GM13976 (cell line): ENCODE data around the gene ZMIZ1.
A peak's percentile ranks its signal among the peaks of the same experiment; 100 is the strongest.

Source experiments
- DNase-seq: peaks from one replicate; pipeline ENCODE4 v3.0.0; 2012; ENCODE audit warnings: low spot score
- CTCF ChIP-seq: IDR thresholded peaks from 2 replicates; pipeline ENCODE4 v1.5.1; 2012; ENCODE audit warnings: borderline replicate concordance, mild to moderate bottlenecking; ENCODE audit not compliant: insufficient read depth; ENCODE audit errors: extremely low read depth, missing control alignments, control extremely low read depth
- in situ Hi-C: fragments of 300-500 bp; cut with MboI; formaldehyde crosslinking; loops from one replicate; pipeline ENCODE4 v1.12.0; 2022; ENCODE audit warnings: low sequenced_read_pairs, mixed read lengths, inconsistent platforms; ENCODE audit not compliant: unreplicated experiment

The ZMIZ1 gene

GRCh38 chr10:79152423-79152817, 83.7 kb downstream of the ZMIZ1 start:
- in situ Hi-C loops = no loop called here
- no peak for TF ChIP-seq CTCF
- DNase-seq = no peak

GRCh38 chr10:79153745-79154144, 85.0 kb downstream of the ZMIZ1 start:
- in situ Hi-C loops = no loop called here
- no peak for TF ChIP-seq CTCF
- DNase-seq = no peak

- in situ Hi-C loops = no loop called here
- peak; percentile 10 for TF ChIP-seq CTCF
- no peak for DNase-seq
Observed at GRCh38 chr10:79155301-79156081, 86.7 kb downstream of the ZMIZ1 start.

GRCh38 chr10:79156334-79157274, 87.8 kb downstream of the ZMIZ1 start:
- in situ Hi-C loops = no loop called here
- no peak for TF ChIP-seq CTCF
- DNase-seq = no peak

GRCh38 chr10:79158004-79158340, 89.2 kb downstream of the ZMIZ1 start:
- DNase-seq = no peak
- no peak for TF ChIP-seq CTCF
- in situ Hi-C loops = no loop called here

GRCh38 chr10:79158402-79159097, 89.8 kb downstream of the ZMIZ1 start:
- in situ Hi-C loops = no loop called here
- no peak for DNase-seq
- TF ChIP-seq CTCF = no peak
